CD4-positive, alpha-beta memory T cell (primary cell): ENCODE data around the gene C17orf75. TPM values are rescaled to one million over a fixed set of nuclear protein-coding genes. Genes with fewer than 3 reads are reported as not detected.
"Not testable (repeated sequence)": the region's sequence is repeated elsewhere in the genome, so short reads cannot be mapped to it uniquely, and the experiment has no call there.

ENCODE experiments used
- CTCF ChIA-PET: fragments of 350-600 bp; sonication (Branson Sonifier 250); formaldehyde crosslinking; loops from one replicate; lab custom pipeline; 2021; ENCODE audit warnings: inconsistent platforms; ENCODE audit not compliant: partially characterized antibody; lab: Charles Lee
- POLR2A ChIA-PET: fragments of 350-600 bp; sonication (Branson Sonifier 250); formaldehyde crosslinking; loops from one replicate; lab custom pipeline; 2021; ENCODE audit not compliant: partially characterized antibody; lab: Charles Lee
- DNase-seq, 5 donors: peaks; one replicate each; pipeline versions ENCODE4 v3.0.0 to v3.0.0-alpha.2; 2020 to 2022; ENCODE audit warnings: mixed read lengths in 1 of 5
- H3K27ac ChIP-seq: one replicate; pipeline ENCODE4 v1.7.0; 2013; ENCODE audit warnings: low read depth, low read length
- H3K27me3 ChIP-seq: 2 replicates; pipeline ENCODE4 v1.7.0; 2013; ENCODE audit warnings: mild to moderate bottlenecking, low read length, moderate library complexity; ENCODE audit not compliant: insufficient read depth
- H3K36me3 ChIP-seq: 2 replicates; pipeline ENCODE4 v1.7.0; 2013; ENCODE audit warnings: mild to moderate bottlenecking, low read length, moderate library complexity; ENCODE audit not compliant: insufficient read depth
- H3K4me1 ChIP-seq: 2 replicates; pipeline ENCODE4 v1.7.0; 2013; ENCODE audit warnings: mild to moderate bottlenecking, low read length, moderate library complexity; ENCODE audit not compliant: insufficient read depth
- H3K4me3 ChIP-seq, 2 donors: one replicate each; pipeline ENCODE4 v1.7.0; 2013; ENCODE audit warnings: low read length in 2 of 2, mild to moderate bottlenecking in 1 of 2
- H3K9me3 ChIP-seq, 2 donors: one replicate each; pipeline ENCODE4 v1.7.0; 2013; ENCODE audit warnings: low read length in 2 of 2, control low read depth in 1 of 2; ENCODE audit not compliant: control insufficient read depth in 1 of 2
- H3K27ac Mint-ChIP-seq, 7 donors: one replicate each; pipeline ENCODE4 v1.8.0; 2020 to 2021; ENCODE audit warnings: mixed read lengths in 7 of 7, mild to moderate bottlenecking in 6 of 7, inconsistent platforms in 3 of 7, moderate library complexity in 3 of 7
- H3K27me3 Mint-ChIP-seq, 2 donors: one replicate each; pipeline ENCODE4 v1.8.0; 2020 to 2021; ENCODE audit warnings: mixed read lengths in 2 of 2
- H3K36me3 Mint-ChIP-seq, 2 donors: one replicate each; pipeline ENCODE4 v1.8.0; 2020 to 2021; ENCODE audit warnings: mixed read lengths in 2 of 2, inconsistent platforms in 1 of 2, mild to moderate bottlenecking in 1 of 2
- H3K4me1 Mint-ChIP-seq, 4 donors: one replicate each; pipeline ENCODE4 v1.8.0; 2020 to 2021; ENCODE audit warnings: mixed read lengths in 4 of 4, mild to moderate bottlenecking in 1 of 4
- H3K4me3 Mint-ChIP-seq, 8 donors: one replicate each; pipeline ENCODE4 v1.8.0; 2020 to 2021; ENCODE audit warnings: mixed read lengths in 8 of 8, mild to moderate bottlenecking in 7 of 8, moderate library complexity in 6 of 8, inconsistent platforms in 3 of 8
- H3K9me3 Mint-ChIP-seq, 8 donors: one replicate each; pipeline ENCODE4 v1.8.0; 2020 to 2021; ENCODE audit warnings: mixed read lengths in 8 of 8, mild to moderate bottlenecking in 5 of 8, inconsistent platforms in 3 of 8, moderate library complexity in 1 of 8
- intact Hi-C: fragments of 100-400 bp; cut with micrococcal nuclease; formaldehyde crosslinking; loops from one replicate; pipeline ENCODE4 v1.15.1; 2023
- polyA plus RNA-seq, 2 donors: library from polyadenylated mRNA; unstranded; fragments of 300-500 nt; fragmentation: Illumina TruSeq; gene quantifications; one replicate each; pipeline ENCODE4 v1.2.3, GENCODE V29; 2021
- total RNA-seq, 2 experiments: library from RNA; stranded (reverse); gene quantifications; one replicate each; pipeline ENCODE4 v1.2.3, GENCODE V29; 2021

Gene C17orf75
- 10 to 100 TPM; 20.2 to 22.5 TPM for total RNA-seq
- 10 to 100 TPM in 1 of 2 donors, 1 to 10 TPM in 1; 7.9 to 10.6 TPM for polyA plus RNA-seq

- Mint-ChIP-seq H3K27ac (peak within 1 kb of the TSS; percentile 90 to 98 (median 96)), H3K9me3 (no peaks in the 10 kb centered on the region), H3K4me1 (peaks cover 15 to 24% (median 20%) of the 10 kb centered on the region in 4 donors), H3K4me3 (peak within 1 kb of the TSS; percentile 91 to 98 (median 94)), H3K27me3 (no peaks in the 10 kb centered on the region), H3K36me3 (peaks cover 5 to 18% of the 10 kb centered on the region in 2 donors)
- Histone ChIP-seq H3K27ac (peak within 1 kb of the TSS; percentile 78), H3K4me1 (peaks cover 21% of the 10 kb centered on the region), H3K27me3 (no peaks in the 10 kb centered on the region), H3K4me3 (peak within 1 kb of the TSS; percentile 61 to 95), H3K9me3 (no peaks in the 10 kb centered on the region), H3K36me3 (no peaks in the 10 kb centered on the region)
- POLR2A ChIA-PET: interaction anchor here (1.0 to 3.0 kb wide), 2 partner anchors 10 to 103 kb away, joined by 3 to 43 read pairs; partner anchors contain the start of genes PSMD11 and ZNF207
- peak; percentile 72 to 80 (median 75) for DNase-seq
- intact Hi-C loops: loop anchor here (1.0 kb wide), 1 partner anchor 8 kb away; the partner anchor contains the start of gene ZNF207
- CTCF ChIA-PET: no interaction called here
These were observed at the start of gene C17orf75 for GRCh38 chr17:32341857-32342602. Gene C17orf75, minus strand, starts transcription at chr17:32342173. Its CDS starts 34 bp downstream, at chr17:32342139.

- H3K27me3 ChIP-seq: no peaks in the 10 kb centered on the region
- Mint-ChIP-seq H3K4me1 (peaks cover 0 to 4% (median 1%) of the 10 kb centered on the region in 4 donors), H3K9me3 (no peaks in the 10 kb centered on the region), H3K4me3 (no peak overlapping the region), H3K27me3 (no peaks in the 10 kb centered on the region), H3K27ac (peak overlapping the region in 1 of 7 donors; percentile 29), H3K36me3 (peaks cover 4 to 17% of the 10 kb centered on the region in 2 donors)
- intact Hi-C loops: no loop called here
- DNase-seq: no peak
- ChIA-PET POLR2A (no interaction called here), CTCF (interaction anchor here (1.1 kb wide), 1 partner anchor 65 kb away, joined by 3 read pairs; no protein-coding TSS in a partner anchor)
- no peak overlapping the region for H3K4me3 ChIP-seq
- H3K27ac ChIP-seq: no peak overlapping the region
- H3K4me1 ChIP-seq: no peaks in the 10 kb centered on the region
- no peaks in the 10 kb centered on the region for H3K9me3 ChIP-seq
- H3K36me3 ChIP-seq: no peaks in the 10 kb centered on the region
These were observed 46.9 kb upstream of the C17orf75 start for GRCh38 chr17:32388613-32389459.

GRCh38 chr17:32388128-32388527, 46.2 kb upstream of the C17orf75 start:
- CTCF ChIA-PET: interaction anchor here (1.1 kb wide), 1 partner anchor 64 kb away, joined by 3 read pairs; no protein-coding TSS in a partner anchor
- peak overlapping the region in 1 of 7 donors; percentile 37 for H3K27ac Mint-ChIP-seq
- intact Hi-C loops, H3K9me3 ChIP-seq, H3K4me3 ChIP-seq, H3K4me3 Mint-ChIP-seq, H3K36me3 ChIP-seq, H3K27ac ChIP-seq, DNase-seq, H3K9me3 Mint-ChIP-seq, H3K4me1 Mint-ChIP-seq, H3K27me3 Mint-ChIP-seq, H3K4me1 ChIP-seq, POLR2A ChIA-PET, H3K27me3 ChIP-seq: not testable (repeated sequence)
- H3K36me3 Mint-ChIP-seq: peaks cover 0 to 20% of the 10 kb centered on the region in 2 donors

DNA sequence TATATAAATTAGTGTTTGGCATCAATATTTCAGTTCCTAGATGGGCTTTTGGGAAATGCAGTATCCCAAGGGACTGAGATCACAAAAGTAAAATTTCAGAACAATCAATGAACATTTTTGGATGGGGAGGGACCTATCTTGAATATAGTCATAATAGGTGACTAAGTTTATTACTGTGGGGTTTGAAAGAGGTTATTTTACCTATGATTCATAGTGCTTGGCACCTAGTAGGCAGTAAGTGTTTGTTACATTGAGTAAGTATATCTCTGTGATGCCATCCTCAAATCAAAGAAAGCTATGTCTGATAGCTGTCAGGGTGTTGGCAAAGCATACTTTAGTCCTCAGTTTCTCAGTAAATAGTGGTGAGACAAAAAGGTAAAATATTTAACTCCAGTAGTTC, 44.9 kb upstream of the C17orf75 start:
- Histone ChIP-seq H3K4me3 (no peak overlapping the region), H3K36me3 (peaks cover 6% of the 10 kb centered on the region), H3K9me3 (no peaks in the 10 kb centered on the region), H3K27ac (no peak overlapping the region), H3K27me3 (no peaks in the 10 kb centered on the region), H3K4me1 (no peaks in the 10 kb centered on the region)
- intact Hi-C loops: no loop called here
- ChIA-PET POLR2A (interaction anchor here (1.4 kb wide), 1 partner anchor 58 kb away, joined by 4 read pairs; the partner anchor contains the start of gene PSMD11), CTCF (no interaction called here)
- H3K4me3 Mint-ChIP-seq: no peak overlapping the region
- H3K27ac Mint-ChIP-seq: peak overlapping the region in 1 of 7 donors; percentile 30
- no peaks in the 10 kb centered on the region for H3K9me3 Mint-ChIP-seq
- DNase-seq: no peak
- peaks cover 0 to 6% (median 4%) of the 10 kb centered on the region in 4 donors for H3K4me1 Mint-ChIP-seq
- no peaks in the 10 kb centered on the region for H3K27me3 Mint-ChIP-seq
- H3K36me3 Mint-ChIP-seq: peaks cover 8 to 32% of the 10 kb centered on the region in 2 donors

DNA sequence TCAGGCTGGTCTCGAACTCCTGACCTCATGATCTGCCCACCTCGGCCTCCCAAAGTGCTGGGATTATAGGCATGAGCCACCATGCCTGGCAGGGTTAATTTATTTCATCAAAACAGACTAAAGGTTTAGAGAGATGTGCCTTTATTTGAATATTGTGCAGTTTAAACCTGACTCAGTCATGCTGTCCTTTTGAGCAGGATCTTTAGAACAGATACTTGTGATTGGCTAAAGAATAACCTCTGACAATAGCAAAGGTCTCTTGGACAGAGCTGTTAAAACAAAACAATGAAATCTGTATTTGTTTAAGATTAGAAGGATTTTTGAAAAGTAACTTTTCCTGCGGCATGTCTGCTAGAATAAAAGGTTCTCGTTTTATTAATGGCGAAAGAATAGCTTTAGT, 44.0 kb upstream of the C17orf75 start:
- Mint-ChIP-seq H3K36me3 (peaks cover 12 to 34% of the 10 kb centered on the region in 2 donors), H3K27me3 (no peaks in the 10 kb centered on the region), H3K9me3 (no peaks in the 10 kb centered on the region), H3K4me1 (peaks cover 0 to 6% (median 4%) of the 10 kb centered on the region in 4 donors), H3K27ac (peak overlapping the region in 1 of 7 donors; percentile 1), H3K4me3 (no peak overlapping the region)
- H3K36me3 ChIP-seq: peaks cover 9% of the 10 kb centered on the region
- intact Hi-C loops: no loop called here
- no peaks in the 10 kb centered on the region for H3K4me1 ChIP-seq
- no peaks in the 10 kb centered on the region for H3K27me3 ChIP-seq
- ChIA-PET POLR2A (interaction anchor here (0.6 to 1.4 kb wide), 3 partner anchors 12 to 59 kb away, joined by 3 to 4 read pairs (median 3); partner anchors contain the start of gene PSMD11), CTCF (no interaction called here)
- DNase-seq: no peak
- H3K27ac ChIP-seq: no peak overlapping the region
- H3K4me3 ChIP-seq: no peak overlapping the region
- no peaks in the 10 kb centered on the region for H3K9me3 ChIP-seq

- no peaks in the 10 kb centered on the region for H3K27me3 Mint-ChIP-seq
- Histone ChIP-seq H3K9me3 (no peaks in the 10 kb centered on the region), H3K4me3 (no peak overlapping the region), H3K27ac (no peak overlapping the region), H3K36me3 (peaks cover 12% of the 10 kb centered on the region), H3K27me3 (no peaks in the 10 kb centered on the region), H3K4me1 (no peaks in the 10 kb centered on the region)
- ChIA-PET POLR2A (interaction anchor here (0.6 to 1.4 kb wide), 2 partner anchors 14 to 21 kb away, joined by 3 to 7 read pairs; no protein-coding TSS in a partner anchor), CTCF (no interaction called here)
- peaks cover 17 to 41% of the 10 kb centered on the region in 2 donors for H3K36me3 Mint-ChIP-seq
- peaks cover 0 to 6% (median 4%) of the 10 kb centered on the region in 4 donors for H3K4me1 Mint-ChIP-seq
- intact Hi-C loops: no loop called here
- DNase-seq: no peak
- H3K4me3 Mint-ChIP-seq: no peak overlapping the region
- H3K27ac Mint-ChIP-seq: peak overlapping the region in 2 of 7 donors; percentile 9 to 85
- no peaks in the 10 kb centered on the region for H3K9me3 Mint-ChIP-seq
These were observed 43.1 kb upstream of the C17orf75 start for GRCh38 chr17:32385121-32385520.
